Rectal smooth muscle tissue (tissue), 1 donor: ENCODE data around the gene CBY3.
"Not testable (repeated sequence)": the region's sequence is repeated elsewhere in the genome, so short reads cannot be mapped to it uniquely, and the experiment has no call there.

Experiments
- H3K27ac ChIP-seq: one replicate; pipeline ENCODE4 v1.7.0; 2013; ENCODE audit warnings: low read depth, low read length, inconsistent platforms
- H3K27me3 ChIP-seq: one replicate; pipeline ENCODE4 v1.7.0; 2013; ENCODE audit warnings: low read length; ENCODE audit not compliant: control insufficient read depth, insufficient read depth
- H3K36me3 ChIP-seq: one replicate; pipeline ENCODE4 v1.7.0; 2013; ENCODE audit warnings: low read length; ENCODE audit not compliant: control insufficient read depth, insufficient read depth
- H3K4me1 ChIP-seq: one replicate; pipeline ENCODE4 v1.7.0; 2013; ENCODE audit warnings: low read length; ENCODE audit not compliant: control insufficient read depth, insufficient read depth
- H3K4me3 ChIP-seq: one replicate; pipeline ENCODE4 v1.7.0; 2013; ENCODE audit warnings: low read length
- H3K9ac ChIP-seq: one replicate; pipeline ENCODE4 v1.7.0; 2013; ENCODE audit warnings: low read length

Gene CBY3

DNA sequence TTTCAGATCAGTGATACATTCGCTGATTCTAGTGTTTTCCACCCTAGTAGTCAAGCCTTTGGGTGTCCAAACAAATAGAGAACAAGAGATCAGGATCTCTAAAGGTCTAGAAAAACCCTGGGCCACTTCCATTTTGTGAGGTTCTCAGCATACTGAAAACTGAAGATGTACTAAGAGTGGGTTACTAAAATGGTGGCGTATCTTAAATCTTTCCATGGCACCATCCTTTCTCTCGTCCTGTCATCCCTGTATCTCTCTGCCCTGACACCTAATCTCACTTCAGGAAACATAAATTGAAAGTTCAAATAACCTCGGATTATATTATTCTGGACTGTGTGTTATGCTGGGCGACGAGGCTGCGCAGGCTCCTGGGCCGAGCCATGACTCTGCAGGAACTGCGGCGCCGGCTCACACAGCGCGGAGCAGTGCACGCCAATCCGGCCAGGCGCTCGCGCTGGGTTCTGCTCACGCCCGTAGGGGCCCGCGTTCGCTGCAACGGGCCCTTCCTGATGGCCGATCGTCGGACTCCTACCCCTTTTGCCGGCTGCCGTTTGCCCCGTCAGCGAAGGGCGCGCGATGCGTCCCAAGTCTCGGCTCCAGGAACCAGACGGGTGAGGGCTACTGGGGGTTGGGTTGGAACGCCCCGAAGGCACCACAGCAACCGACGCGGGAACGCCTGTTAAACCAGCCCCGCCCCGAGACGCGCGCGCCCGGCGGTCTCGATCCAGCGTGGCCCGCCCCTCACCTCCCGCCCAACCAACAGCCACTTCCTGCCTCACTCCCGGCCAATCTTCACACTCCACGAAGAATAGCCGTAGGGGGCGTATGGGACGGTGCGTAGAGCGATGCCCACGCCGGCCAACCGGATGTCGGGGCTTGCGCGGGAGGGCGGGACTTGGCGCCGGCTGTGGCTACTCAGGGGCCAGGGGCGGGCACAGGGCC is 17.4 kb upstream of the CBY3 start:
- Histone ChIP-seq H3K9ac (peak overlapping the region; percentile 51), H3K36me3 (no peaks in the 10 kb centered on the region), H3K4me3 (peak overlapping the region; percentile 89), H3K27me3 (no peaks in the 10 kb centered on the region), H3K4me1 (peaks cover 14% of the 10 kb centered on the region), H3K27ac (peak overlapping the region; percentile 96)

DNA sequence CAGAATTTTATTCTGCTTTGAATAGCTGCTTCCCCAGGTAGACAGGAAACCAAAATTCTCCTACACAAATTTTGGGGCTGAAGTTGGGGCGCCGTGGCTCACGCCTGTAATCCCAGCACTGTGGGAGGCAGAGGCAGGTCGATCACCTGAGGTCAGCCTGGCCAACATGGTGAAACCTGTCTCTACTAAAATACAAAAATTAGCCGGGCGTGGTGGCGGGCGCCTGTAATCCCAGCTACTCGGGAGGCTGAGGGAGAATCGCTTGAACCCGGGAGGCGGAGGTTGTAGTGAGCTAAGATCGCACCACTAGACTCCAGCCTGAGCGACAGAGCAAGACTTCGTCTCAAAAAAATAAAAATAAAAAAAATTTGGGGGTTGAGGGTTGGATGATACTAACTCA is 16.7 kb upstream of the CBY3 start:
- peak overlapping the region; percentile 51 for H3K9ac ChIP-seq
- H3K4me3 ChIP-seq: peak overlapping the region; percentile 89
- H3K4me1 ChIP-seq: peaks cover 14% of the 10 kb centered on the region
- not testable (repeated sequence) for H3K36me3 ChIP-seq, H3K27me3 ChIP-seq
- H3K27ac ChIP-seq: peak overlapping the region; percentile 94

DNA sequence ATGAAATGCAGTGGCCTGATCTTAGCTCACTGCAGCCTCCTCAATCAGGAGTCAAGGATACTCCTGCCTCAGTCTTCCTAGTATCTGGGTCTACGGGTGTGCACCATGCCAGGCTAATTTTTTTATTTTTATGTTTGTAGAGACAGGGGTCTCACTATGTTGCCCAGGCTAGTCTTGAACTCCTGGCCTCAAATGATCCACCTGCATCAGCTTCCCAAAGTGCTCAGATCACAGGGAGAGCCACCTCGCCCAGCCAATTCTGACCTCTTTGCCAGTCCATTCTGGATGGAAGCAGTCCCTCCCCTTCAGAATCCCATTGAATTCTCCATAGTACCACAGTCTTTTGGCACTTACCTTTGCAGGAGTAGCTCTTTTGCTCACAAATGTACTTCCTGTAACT is 16.3 kb upstream of the CBY3 start:
- Histone ChIP-seq H3K27me3 (no peaks in the 10 kb centered on the region), H3K9ac (no peak overlapping the region), H3K4me1 (peaks cover 14% of the 10 kb centered on the region), H3K27ac (peak overlapping the region; percentile 94), H3K36me3 (no peaks in the 10 kb centered on the region), H3K4me3 (no peak overlapping the region)

DNA sequence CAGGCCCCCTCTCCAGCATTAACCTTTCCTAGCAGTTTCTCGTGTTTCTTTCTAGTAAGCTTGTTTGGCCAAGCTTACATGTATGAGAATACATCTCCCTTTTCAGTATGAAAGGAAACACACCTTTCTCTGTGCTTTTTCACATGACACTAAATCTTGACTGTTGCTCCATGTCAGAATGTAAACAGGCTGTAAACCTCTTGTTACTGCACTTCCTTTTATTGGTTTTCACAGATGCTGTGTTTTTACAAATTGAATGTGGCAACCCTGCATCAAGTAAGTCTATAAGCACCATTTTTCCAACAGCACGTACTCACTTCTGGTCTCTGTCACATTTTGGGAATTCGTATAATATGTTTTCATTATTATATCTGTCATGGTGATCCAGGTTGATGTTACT is 15.8 kb upstream of the CBY3 start:
- H3K9ac ChIP-seq: no peak overlapping the region

DNA sequence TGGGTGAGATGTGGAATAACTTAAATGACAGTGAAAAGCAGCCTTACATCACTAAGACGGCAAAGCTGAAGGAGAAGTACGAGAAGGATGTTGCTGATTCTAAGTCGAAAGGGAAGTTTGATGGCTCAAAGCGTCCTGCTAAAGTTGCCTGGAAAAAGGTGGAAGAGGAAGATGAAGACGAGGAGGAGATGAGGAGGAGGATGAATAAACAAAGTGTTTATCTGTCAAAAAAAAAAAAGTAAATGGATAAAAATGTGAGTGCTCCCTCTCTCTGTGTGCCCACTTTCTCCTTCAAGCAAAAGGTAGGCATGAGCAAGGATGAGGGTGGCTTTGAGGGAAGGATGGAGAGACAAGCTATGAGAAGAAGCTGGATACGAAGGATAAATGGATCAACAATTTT is 13.7 kb upstream of the CBY3 start:
- Histone ChIP-seq H3K36me3 (no peaks in the 10 kb centered on the region), H3K9ac (no peak overlapping the region), H3K4me3 (no peak overlapping the region), H3K27ac (no peak overlapping the region), H3K27me3 (no peaks in the 10 kb centered on the region), H3K4me1 (peaks cover 6% of the 10 kb centered on the region)

More for the DNA sequence above, 15.8 kb upstream of the CBY3 start:
- Histone ChIP-seq H3K27ac (no peak overlapping the region), H3K27me3 (no peaks in the 10 kb centered on the region), H3K36me3 (no peaks in the 10 kb centered on the region), H3K4me1 (peaks cover 14% of the 10 kb centered on the region), H3K4me3 (no peak overlapping the region)

DNA sequence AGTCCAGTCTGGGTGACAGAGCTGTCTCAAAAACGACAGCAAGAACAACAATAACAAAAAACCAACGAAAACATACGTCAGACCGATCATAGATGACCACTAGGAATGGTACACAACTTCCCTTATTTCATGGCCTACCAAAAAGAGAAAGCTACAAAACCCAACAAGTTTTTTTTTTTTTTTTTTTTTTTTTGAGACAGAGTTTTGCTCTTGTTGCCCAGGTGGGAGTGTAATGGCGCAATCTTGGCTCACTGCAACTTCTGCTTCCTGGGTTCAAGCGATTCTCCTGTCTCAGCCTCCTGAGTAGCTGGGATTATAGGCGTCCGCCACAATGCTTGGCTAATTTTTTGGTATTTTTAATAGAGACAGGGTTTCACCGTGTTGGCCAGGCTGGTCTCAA is 8.4 kb upstream of the CBY3 start:
- not testable (repeated sequence) for H3K36me3 ChIP-seq, H3K9ac ChIP-seq, H3K4me3 ChIP-seq, H3K4me1 ChIP-seq, H3K27me3 ChIP-seq, H3K27ac ChIP-seq

DNA sequence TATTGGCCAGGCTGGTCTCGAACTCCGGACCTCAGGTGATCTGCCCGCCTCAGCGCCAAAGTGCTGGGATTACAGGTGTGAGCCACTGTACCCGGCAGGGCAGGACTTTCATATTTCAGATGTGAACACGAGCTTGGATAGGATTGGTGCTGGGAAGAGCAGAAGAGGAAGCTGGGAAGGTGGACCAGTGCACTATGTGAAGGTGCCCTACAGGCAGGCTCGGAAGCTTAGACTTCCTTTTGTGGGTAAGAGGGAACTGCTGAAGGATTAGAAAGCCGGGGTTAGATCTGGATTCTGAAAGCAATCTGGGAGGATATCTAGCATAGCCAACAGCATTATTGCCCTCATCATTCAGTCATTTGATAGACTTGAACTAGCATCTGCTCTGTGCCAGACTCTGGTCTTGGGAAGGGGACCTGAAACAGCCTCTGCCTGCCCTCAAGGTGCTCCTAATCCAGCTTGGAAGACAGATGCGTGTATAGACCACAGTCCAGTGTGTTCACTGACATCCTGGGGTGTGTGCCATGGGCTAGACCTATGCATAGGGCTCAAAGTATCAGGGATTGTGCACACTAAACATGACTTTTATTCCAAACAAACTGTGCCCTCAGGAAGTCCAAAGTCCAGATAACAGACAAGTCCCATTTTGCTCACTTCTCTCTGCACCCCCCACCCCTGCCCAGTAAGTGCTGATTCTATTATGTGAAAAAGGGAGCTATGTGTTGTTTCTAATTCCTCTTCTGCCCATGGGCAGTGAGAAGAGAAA is 637 bp downstream of the CBY3 start:
- Histone ChIP-seq H3K9ac (no peak overlapping the region), H3K27me3 (no peaks in the 10 kb centered on the region), H3K4me3 (no peak overlapping the region), H3K36me3 (no peaks in the 10 kb centered on the region), H3K4me1 (peaks cover 7% of the 10 kb centered on the region), H3K27ac (no peak overlapping the region)

DNA sequence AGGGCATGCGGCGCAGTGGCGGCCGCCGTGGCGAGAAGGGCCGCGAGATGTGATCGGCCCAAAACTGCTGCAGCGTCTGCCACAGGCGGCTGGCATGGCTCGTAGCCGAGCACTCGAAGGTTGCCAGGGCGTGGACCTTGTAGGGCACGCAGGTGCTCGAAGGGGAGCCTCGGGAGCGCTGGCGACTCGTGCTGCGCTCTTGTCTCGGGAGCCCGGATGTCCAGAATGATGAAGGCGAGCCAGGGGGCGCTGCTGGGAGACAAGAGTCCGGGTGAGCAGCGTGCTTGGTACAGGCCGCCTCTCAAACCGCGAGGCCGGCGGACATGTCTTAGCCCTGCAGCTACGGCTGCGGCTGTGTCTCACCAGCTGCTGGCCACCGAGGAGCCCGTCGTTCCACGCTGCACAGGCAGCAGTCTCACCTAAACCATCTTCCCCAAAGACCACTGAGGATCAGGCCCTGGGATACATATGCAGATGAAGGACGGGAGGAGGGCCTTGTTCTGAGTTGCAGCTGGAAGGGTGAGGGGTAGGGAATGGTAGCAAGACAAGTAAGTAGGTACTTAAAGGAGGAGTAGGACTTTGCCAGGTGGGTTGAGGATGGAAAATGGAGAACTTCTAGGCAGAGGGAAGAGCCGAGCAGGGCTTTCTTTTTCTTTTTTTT is 1.7 kb downstream of the CBY3 start:
- Histone ChIP-seq H3K9ac (peak overlapping the region; percentile 49), H3K4me1 (peaks cover 7% of the 10 kb centered on the region), H3K27ac (peak overlapping the region; percentile 92), H3K36me3 (no peaks in the 10 kb centered on the region), H3K4me3 (peak overlapping the region; percentile 97), H3K27me3 (no peaks in the 10 kb centered on the region)

DNA sequence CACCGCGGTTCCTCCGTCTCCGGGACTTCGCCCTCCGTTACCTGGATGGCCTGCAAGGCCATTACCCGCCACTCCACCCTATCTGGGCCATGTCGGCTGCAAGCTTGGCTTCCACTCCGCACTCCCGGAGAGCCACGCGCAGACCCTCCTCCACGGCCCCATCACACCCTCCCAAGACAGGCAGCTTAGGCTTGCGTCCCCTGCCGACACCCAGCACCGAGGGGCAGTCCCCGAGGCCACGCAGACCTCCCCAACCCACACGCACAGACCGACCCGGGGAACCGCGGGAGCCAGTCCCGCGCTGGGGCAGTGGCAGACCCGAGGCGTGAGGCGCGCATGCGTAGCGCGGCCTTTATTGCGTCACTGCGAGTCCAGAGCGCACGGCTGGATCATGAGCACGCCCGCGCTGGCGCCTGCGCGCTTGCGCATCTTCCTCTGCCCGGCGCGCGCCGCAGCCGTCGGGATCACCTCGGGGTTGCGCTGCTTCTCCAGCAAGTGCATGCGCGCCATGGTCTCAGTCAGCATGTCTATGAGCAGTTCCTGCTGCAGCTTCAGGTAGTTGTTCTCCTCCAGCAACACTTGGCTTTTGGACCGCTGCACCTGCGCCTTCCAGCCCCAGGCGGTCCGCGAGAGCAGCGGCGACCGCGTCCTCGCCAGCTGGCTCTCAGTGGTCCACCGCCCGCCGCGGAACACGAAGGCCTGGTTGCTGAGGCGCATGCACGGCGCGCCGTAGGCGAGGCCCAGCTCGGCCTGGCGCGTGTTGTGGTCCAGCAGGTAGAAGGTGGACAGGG is 2.4 kb downstream of the CBY3 start:
- H3K4me1 ChIP-seq: peaks cover 7% of the 10 kb centered on the region
- no peaks in the 10 kb centered on the region for H3K36me3 ChIP-seq
- peak overlapping the region; percentile 97 for H3K4me3 ChIP-seq
- H3K27ac ChIP-seq: peak overlapping the region; percentile 92
- H3K9ac ChIP-seq: peak overlapping the region; percentile 95
- H3K27me3 ChIP-seq: no peaks in the 10 kb centered on the region

DNA sequence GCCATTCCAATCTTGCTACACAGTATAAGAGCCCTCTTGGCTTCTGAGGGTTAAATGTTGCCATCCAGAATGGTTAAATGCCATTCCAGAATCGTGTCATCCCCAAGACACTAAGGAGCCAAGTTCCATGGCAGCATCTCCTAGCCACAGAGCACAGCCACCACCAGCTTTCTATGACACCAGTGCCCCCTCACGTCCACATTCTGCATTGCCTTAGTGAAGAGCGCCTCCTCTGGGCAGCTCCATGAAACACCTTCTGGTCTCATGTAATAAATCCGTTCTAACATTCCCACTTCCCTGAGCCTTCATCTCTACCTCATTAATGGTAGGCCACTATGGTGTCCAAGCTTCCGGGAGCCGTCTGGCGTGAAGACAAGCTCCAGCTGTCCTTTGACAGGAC is 12.4 kb downstream of the CBY3 start:
- no peaks in the 10 kb centered on the region for H3K36me3 ChIP-seq
- H3K27me3 ChIP-seq: no peaks in the 10 kb centered on the region
- H3K4me1 ChIP-seq: no peaks in the 10 kb centered on the region
- H3K27ac ChIP-seq: no peak overlapping the region
- no peak overlapping the region for H3K9ac ChIP-seq
- H3K4me3 ChIP-seq: no peak overlapping the region

DNA sequence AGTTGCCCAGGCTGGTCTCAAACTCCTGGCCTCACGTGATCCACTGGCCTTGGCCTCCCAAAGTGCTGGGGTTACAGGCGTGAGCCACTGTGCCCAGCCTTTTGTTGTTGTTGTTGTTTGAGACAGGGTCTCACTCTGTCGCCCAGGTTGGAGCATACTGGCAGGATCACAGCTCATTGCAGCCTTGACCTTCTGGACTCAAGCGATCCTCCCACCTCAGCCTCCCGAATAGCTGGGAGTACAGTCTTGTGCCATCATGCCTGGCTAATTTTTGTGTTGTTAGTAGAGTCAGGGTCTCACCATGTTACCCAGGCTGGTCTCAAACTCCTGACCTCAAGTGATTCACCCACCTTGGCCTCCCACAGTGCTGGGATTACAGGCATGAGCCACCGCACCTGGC is 19.2 kb downstream of the CBY3 start:
- not testable (repeated sequence) for H3K9ac ChIP-seq, H3K4me3 ChIP-seq, H3K27me3 ChIP-seq, H3K4me1 ChIP-seq, H3K27ac ChIP-seq, H3K36me3 ChIP-seq
